H1 (cell line): Measurements from ENCODE around the gene ARHGAP4. TPM values are rescaled to one million over a fixed set of nuclear protein-coding genes. Genes with fewer than 3 reads are reported as not detected.
A peak's percentile ranks its signal among the peaks of the same experiment; 100 is the strongest.

Source experiments
- CTCF ChIA-PET: fragments of 300-600 bp; sonication (Branson Sonifier 250); formaldehyde crosslinking; loops from one replicate; lab custom pipeline; 2021; ENCODE audit not compliant: partially characterized antibody; lab: Charles Lee
- POLR2A ChIA-PET: fragments of 300-600 bp; sonication (Branson Sonifier 250); formaldehyde crosslinking; loops from one replicate; lab custom pipeline; 2021; ENCODE audit warnings: inconsistent platforms; ENCODE audit not compliant: partially characterized antibody; lab: Charles Lee
- DNase-seq, 2 experiments: peaks; one replicate each; pipeline versions ENCODE4 v3.0.0 to v3.0.0-alpha.2; 2010 to 2022; ENCODE audit warnings: low spot score in 2 of 2, low read depth in 1 of 2, mixed read lengths in 1 of 2
- FAIRE-seq: peaks from 2 replicates; lab custom pipeline; 2011; peaks lifted over from hg19 to GRCh38; lab: Jason Lieb, UNC
- H2AFZ ChIP-seq: 2 replicates; pipeline ENCODE4 v1.8.1; 2012; ENCODE audit warnings: low read length, inconsistent platforms
- H2AK5ac ChIP-seq: 2 replicates; pipeline ENCODE4 v1.6.1; 2013; ENCODE audit warnings: low read depth, low read length
- H2BK120ac ChIP-seq: replicated peaks from 2 replicates; pipeline ENCODE3; 2013; ENCODE audit warnings: low read depth, low read length, inconsistent platforms
- H2BK12ac ChIP-seq: 2 replicates; pipeline ENCODE4 v1.6.1; 2013; ENCODE audit warnings: low read depth, low read length
- H2BK15ac ChIP-seq: 2 replicates; pipeline ENCODE4 v1.6.1; 2013; ENCODE audit warnings: low read length
- H2BK20ac ChIP-seq: 2 replicates; pipeline ENCODE4 v1.6.1; 2013; ENCODE audit warnings: low read length
- H2BK5ac ChIP-seq: 2 replicates; pipeline ENCODE4 v1.6.1; 2013; ENCODE audit warnings: low read depth, low read length
- H3K14ac ChIP-seq: 2 replicates; pipeline ENCODE4 v1.6.1; 2013; ENCODE audit warnings: inconsistent platforms; ENCODE audit not compliant: insufficient read length
- H3K18ac ChIP-seq: 2 replicates; pipeline ENCODE4 v1.6.1; 2013; ENCODE audit warnings: low read length; ENCODE audit errors: extremely low read depth
- H3K23ac ChIP-seq: 2 replicates; pipeline ENCODE4 v1.6.1; 2013; ENCODE audit warnings: inconsistent platforms; ENCODE audit not compliant: insufficient read length
- H3K23me2 ChIP-seq: 2 replicates; pipeline ENCODE4 v1.6.1; 2013; ENCODE audit warnings: low read depth, low read length
- H3K27ac ChIP-seq: 2 replicates; pipeline ENCODE4 v1.6.1; 2011; ENCODE audit warnings: low read depth, low read length, inconsistent platforms
- H3K27me3 ChIP-seq, 4 experiments: replicated peaks in 1 of 4; 1 replicate in 1 of 4; 2 replicates in 3 of 4; pipeline versions ENCODE4 v1.6.1 to v1.8.1; 2011 to 2013; ENCODE audit warnings: low read length in 3 of 4, mild to moderate bottlenecking in 3 of 4, inconsistent platforms in 2 of 4, mixed read lengths in 2 of 4, moderate library complexity in 1 of 4; ENCODE audit not compliant: control insufficient read depth in 3 of 4, insufficient read depth in 3 of 4; ENCODE audit errors: extremely low read depth in 1 of 4
- H3K36me3 ChIP-seq, 4 experiments: 2 replicates each; pipeline versions ENCODE4 v1.6.1 to v1.8.1; 2011 to 2013; ENCODE audit warnings: mild to moderate bottlenecking in 4 of 4, low read length in 3 of 4, moderate library complexity in 2 of 4, control low read depth in 1 of 4, inconsistent platforms in 1 of 4; ENCODE audit not compliant: insufficient read depth in 4 of 4, control insufficient read depth in 2 of 4
- H3K4ac ChIP-seq: replicated peaks from 2 replicates; pipeline ENCODE3; 2013; ENCODE audit warnings: low read length, low read depth, mixed read lengths, inconsistent platforms; ENCODE audit not compliant: insufficient read length
- H3K4me1 ChIP-seq, 4 experiments: replicated peaks in 1 of 4; 1 replicate in 1 of 4; 2 replicates in 3 of 4; pipeline versions ENCODE4 v1.6.1 to v1.8.1; 2011 to 2013; ENCODE audit warnings: low read length in 3 of 4, inconsistent platforms in 2 of 4, mixed read lengths in 1 of 4; ENCODE audit not compliant: insufficient read depth in 4 of 4, control insufficient read depth in 3 of 4
- H3K4me2 ChIP-seq, 2 experiments: 2 replicates each; pipeline versions ENCODE4 v1.6.1 to v1.8.1; 2011 to 2013; ENCODE audit warnings: low read depth in 2 of 2, low read length in 2 of 2, control low read depth in 1 of 2, inconsistent platforms in 1 of 2, mild to moderate bottlenecking in 1 of 2; ENCODE audit not compliant: insufficient read depth in 1 of 2
- H3K4me3 ChIP-seq, 4 experiments: fragments of 200-600, 300-600 bp in 1 of 4; sonication (generic), shearing (Covaris generic), sonication (Bioruptor Twin) in 1 of 4; 2 replicates each; pipeline versions ENCODE4 v1.5.1 to v1.8.1; 2011 to 2016; ENCODE audit warnings: low read length in 4 of 4, low read depth in 3 of 4, control low read depth in 2 of 4, inconsistent platforms in 2 of 4, mild to moderate bottlenecking in 2 of 4, mixed read lengths in 1 of 4, moderate library complexity in 1 of 4; ENCODE audit not compliant: insufficient read depth in 2 of 4; ENCODE audit errors: extremely low read depth in 1 of 4
- H3K56ac ChIP-seq: replicated peaks from 2 replicates; pipeline ENCODE3; 2013; ENCODE audit warnings: low read depth, mild to moderate bottlenecking, mixed read lengths, low read length, inconsistent platforms; ENCODE audit not compliant: insufficient read length
- H3K79me1 ChIP-seq: 2 replicates; pipeline ENCODE4 v1.6.1; 2013; ENCODE audit warnings: low read depth, low read length, control low read depth
- H3K79me2 ChIP-seq, 2 experiments: 2 replicates each; pipeline versions ENCODE4 v1.6.1 to v1.8.1; 2012 to 2013; ENCODE audit warnings: low read length in 2 of 2, mild to moderate bottlenecking in 2 of 2, inconsistent platforms in 1 of 2; ENCODE audit not compliant: insufficient read depth in 2 of 2, control insufficient read depth in 1 of 2
- H3K9ac ChIP-seq, 4 experiments: replicated peaks in 1 of 4; 1 replicate in 1 of 4; 2 replicates in 3 of 4; pipeline versions ENCODE4 v1.6.1 to v1.8.1; 2011 to 2013; ENCODE audit warnings: low read depth in 3 of 4, low read length in 3 of 4, control low read depth in 2 of 4, mild to moderate bottlenecking in 2 of 4, moderate library complexity in 2 of 4, inconsistent platforms in 1 of 4; ENCODE audit errors: extremely low read depth in 1 of 4
- H3K9me3 ChIP-seq, 2 experiments: 2 replicates each; pipeline versions ENCODE4 v1.6.1 to v1.8.1; 2012 to 2013; ENCODE audit warnings: mild to moderate bottlenecking in 2 of 2, moderate library complexity in 2 of 2, control low read depth in 1 of 2, inconsistent platforms in 1 of 2, low read depth in 1 of 2, low read length in 1 of 2, mixed read lengths in 1 of 2; ENCODE audit not compliant: insufficient read depth in 2 of 2
- H4K20me1 ChIP-seq, 2 experiments: replicated peaks in 1 of 2; 2 replicates each; pipeline versions ENCODE3 to v1.8.1; 2011 to 2013; ENCODE audit warnings: inconsistent platforms in 2 of 2, low read length in 2 of 2, mild to moderate bottlenecking in 1 of 2; ENCODE audit not compliant: insufficient read depth in 2 of 2, control insufficient read depth in 1 of 2
- H4K5ac ChIP-seq: 2 replicates; pipeline ENCODE4 v1.6.1; 2013; ENCODE audit warnings: low read length, low read depth, mixed read lengths, inconsistent platforms; ENCODE audit not compliant: insufficient read length
- H4K8ac ChIP-seq: 2 replicates; pipeline ENCODE4 v1.8.0; 2013; ENCODE audit warnings: mild to moderate bottlenecking, moderate library complexity, low read length, inconsistent platforms; ENCODE audit not compliant: insufficient read depth; ENCODE audit errors: extremely low read depth
- H4K91ac ChIP-seq: replicated peaks from 2 replicates; pipeline ENCODE3; 2013; ENCODE audit warnings: low read length, mixed read lengths, inconsistent platforms; ENCODE audit not compliant: insufficient read length
- CBX5 ChIP-seq: fragments of 300-800, 300-1000 bp; sonication (generic); IDR thresholded peaks from 2 replicates; pipeline ENCODE4 v1.7.1; 2016; ENCODE audit warnings: antibody characterized with exemption, low read length, low read depth
- CREB1 ChIP-seq: IDR thresholded peaks from 2 replicates; pipeline ENCODE4 v1.6.1; 2012; ENCODE audit warnings: inconsistent platforms
- FOSL1 ChIP-seq: IDR thresholded peaks from 2 replicates; pipeline ENCODE4 v1.6.1; 2011; ENCODE audit warnings: mild to moderate bottlenecking, low read depth, low read length, moderate library complexity; ENCODE audit not compliant: insufficient read depth
- PHF8 ChIP-seq: fragments of 200-600 bp; sonication (generic); conservative IDR thresholded peaks from 2 replicates; pipeline ENCODE4 v1.7.1; 2012; ENCODE audit warnings: low read depth, mild to moderate bottlenecking, inconsistent platforms, low read length, moderate library complexity
- SUZ12 ChIP-seq: fragments of 200-600 bp; sonication (generic); IDR thresholded peaks from 2 replicates; pipeline ENCODE4 v1.6.1; 2012; ENCODE audit warnings: mild to moderate bottlenecking, inconsistent platforms, low read length, moderate library complexity, mixed read lengths
- WGBS, 2 experiments: shearing (Covaris generic) in 1 of 2; methylation state at CpG; one replicate each; pipeline versions ENCODE4 v1.1.6 to v1.1.7; 2013 to 2015; ENCODE audit warnings: low lambda C conversion rate in 2 of 2, mixed read lengths in 2 of 2, inconsistent platforms in 1 of 2, low coverage in 1 of 2, missing lambda C conversion rate in 1 of 2; ENCODE audit not compliant: insufficient replicate concordance in 2 of 2, insufficient coverage in 1 of 2, insufficient read length in 1 of 2; ENCODE audit errors: extremely low coverage in 1 of 2, missing lambda C conversion rate in 1 of 2; 5-methylcytosine and 5-hydroxymethylcytosine counted together
- polyA plus RNA-seq, 7 experiments: library from polyadenylated mRNA; depleted of rRNA in 3 of 7; stranded (reverse) in 5 of 7; unstranded in 2 of 7; fragments of >200 nt in 5 of 7; fragments of 200-250 nt in 2 of 7; gene quantifications; 1 replicate in 5 of 7; 2 replicates in 1 of 7; 4 replicates in 1 of 7; pipeline versions ENCODE4 v1.2.1 to v1.2.3, GENCODE V29; 2011 to 2013; ENCODE audit warnings: missing spikeins in 2 of 7, mixed read lengths in 2 of 7
- total RNA-seq: library from RNA; stranded (reverse); fragmentation: NEBNext Ultra II Directional; extraction: Animal tissue kit (Norgen Biotek cat#: 25700); gene quantifications from 2 replicates; pipeline ENCODE4 v1.2.1, GENCODE V29; 2021

Gene ARHGAP4
- total and polyA plus RNA-seq, 2 of the 8 experiments (the other 6 are each of a cell fraction or from before 2014, with no cell fraction given) = 23.9 to 26.0 TPM

GRCh38 chrX:153967536-153968224 lies 41.6 kb upstream of the ARHGAP4 start:
- H2BK20ac ChIP-seq = no peak overlapping the region
- TF ChIP-seq CREB1 (no peak), SUZ12 (no peak), CBX5 (no peak), PHF8 (no peak), FOSL1 (no peak)
- H3K23ac ChIP-seq = no peak overlapping the region
- H2BK12ac ChIP-seq = no peak overlapping the region
- peaks cover 4 to 21% (median 13%) of the 10 kb centered on the region in 4 experiments for H3K4me1 ChIP-seq
- no peak overlapping the region for H3K27ac ChIP-seq
- no peak overlapping the region for H2AK5ac ChIP-seq
- no peak overlapping the region for H2BK120ac ChIP-seq
- H3K27me3 ChIP-seq = no peaks in the 10 kb centered on the region
- 76% methylated on average over 13 of the region's 16 CpGs; no CpG with 5 or more reads in 1 of the 2 experiments for WGBS, 2 experiments
- 0 out of 7 replicates have a peak overlapping the region, but pooled peaks of 1 of the 4 experiments have one; percentile 22 for H3K9ac ChIP-seq
- peaks cover 0 to 10% (median 3%) of the 10 kb centered on the region in 4 experiments; a peak in 5 of 8 replicates for H3K36me3 ChIP-seq
- no peak overlapping the region for H3K4ac ChIP-seq
- H4K91ac ChIP-seq = no peak overlapping the region
- no peak overlapping the region for H3K18ac ChIP-seq
- H3K23me2 ChIP-seq = peaks cover 4% of the 10 kb centered on the region; the same call in 1 of the 2 replicates
- FAIRE-seq = no peak
- H3K4me3 ChIP-seq = peak overlapping the region in 1 of 4 experiments; percentile 97; a peak in 1 of 8 replicates
- H3K56ac ChIP-seq = no peak overlapping the region
- no peaks in the 10 kb centered on the region for H3K9me3 ChIP-seq
- ChIA-PET POLR2A (interaction anchor here (1.1 to 4.0 kb wide), 16 partner anchors 10 to 190 kb away, joined by 3 to 26 read pairs (median 4); partner anchors contain the start of genes ARHGAP4, IDH3G, NAA10 and SSR4), CTCF (interaction anchor here (0.9 to 11.2 kb wide), 7 partner anchors 10 to 55 kb away, joined by 3 to 102 read pairs (median 3); partner anchors contain the start of gene RENBP)
- peaks cover 44 to 78% of the 10 kb centered on the region in 2 experiments for H3K79me2 ChIP-seq
- H4K5ac ChIP-seq = no peak overlapping the region
- H2BK5ac ChIP-seq = no peak overlapping the region
- H4K8ac ChIP-seq = no peak overlapping the region
- H3K4me2 ChIP-seq = peak overlapping the region; percentile 33 to 66
- DNase-seq = no peak
- no peak overlapping the region for H2BK15ac ChIP-seq
- no peak overlapping the region for H2AFZ ChIP-seq
- no peak overlapping the region for H3K14ac ChIP-seq
- peaks cover 18 to 30% of the 10 kb centered on the region in 2 experiments for H4K20me1 ChIP-seq
- no peaks in the 10 kb centered on the region; the same call in 1 of the 2 replicates for H3K79me1 ChIP-seq
